Neural crest cell (in vitro differentiated cells): ENCODE data around the gene AFF4. TPM values are rescaled to one million over a fixed set of nuclear protein-coding genes. Genes with fewer than 3 reads are reported as not detected.

Source experiments
- DNase-seq: peaks from one replicate; pipeline ENCODE4 v3.0.0; 2021; ENCODE audit warnings: low read depth, mixed read lengths, low spot score
- H3K27ac Mint-ChIP-seq: one replicate; pipeline ENCODE4 v1.8.0; 2021; ENCODE audit warnings: mild to moderate bottlenecking, mixed read lengths; ENCODE audit not compliant: unreplicated experiment
- H3K27me3 Mint-ChIP-seq: 2 replicates; pipeline ENCODE4 v1.8.0; 2021; ENCODE audit warnings: low read depth, mild to moderate bottlenecking, mixed read lengths
- H3K36me3 Mint-ChIP-seq: 2 replicates; pipeline ENCODE4 v1.8.0; 2021; ENCODE audit warnings: low read depth, mild to moderate bottlenecking, mixed read lengths
- H3K4me1 Mint-ChIP-seq: 2 replicates; pipeline ENCODE4 v1.8.0; 2021; ENCODE audit warnings: mixed read lengths
- H3K4me3 Mint-ChIP-seq: one replicate; pipeline ENCODE4 v1.8.0; 2021; ENCODE audit warnings: mild to moderate bottlenecking, mixed read lengths
- H3K9me3 Mint-ChIP-seq: 2 replicates; pipeline ENCODE4 v1.8.0; 2021; ENCODE audit warnings: mixed read lengths
- total RNA-seq: library from RNA; stranded (reverse); gene quantifications from 2 replicates; pipeline ENCODE4 v1.2.1, GENCODE V29; 2021
- TF ChIP-seq, protein P1 (sequence below): fragments of 200-600 bp; sonication (generic); conservative IDR thresholded peaks from 2 replicates; pipeline ENCODE4 v1.5.0; 2021; ENCODE audit warnings: antibody characterized with exemption, mild to moderate bottlenecking

AFF4 gene
- total RNA-seq, 1 donor from 2014 or later = 64.7 TPM

DNA sequence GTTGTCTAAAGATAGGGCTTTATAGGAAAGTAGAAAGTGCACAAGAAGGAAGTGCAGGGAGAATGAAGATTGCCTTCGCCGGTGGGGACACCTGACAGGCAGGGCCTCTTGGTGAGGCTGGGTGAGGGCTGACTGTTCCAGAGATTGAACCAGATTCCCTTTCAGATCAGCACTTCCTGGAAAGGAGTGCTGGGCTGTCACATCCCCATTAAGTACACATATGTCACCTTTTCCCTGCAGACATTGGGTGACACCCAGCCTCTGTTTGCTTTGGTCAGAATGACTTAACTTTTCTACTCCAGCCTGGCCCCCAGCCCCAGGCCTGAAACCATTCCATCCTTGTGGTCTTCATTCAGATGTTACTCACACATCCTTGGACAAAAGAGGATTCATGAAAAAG, 125.6 kb downstream of the AFF4 start:
- Mint-ChIP-seq H3K27me3 (peaks cover 6% of the 10 kb centered on the region), H3K36me3 (no peaks in the 10 kb centered on the region), H3K9me3 (no peaks in the 10 kb centered on the region), H3K4me1 (peaks cover 7% of the 10 kb centered on the region), H3K27ac (no peak overlapping the region), H3K4me3 (no peak overlapping the region)
- no peak for DNase-seq
- TF ChIP-seq, protein P1, sequence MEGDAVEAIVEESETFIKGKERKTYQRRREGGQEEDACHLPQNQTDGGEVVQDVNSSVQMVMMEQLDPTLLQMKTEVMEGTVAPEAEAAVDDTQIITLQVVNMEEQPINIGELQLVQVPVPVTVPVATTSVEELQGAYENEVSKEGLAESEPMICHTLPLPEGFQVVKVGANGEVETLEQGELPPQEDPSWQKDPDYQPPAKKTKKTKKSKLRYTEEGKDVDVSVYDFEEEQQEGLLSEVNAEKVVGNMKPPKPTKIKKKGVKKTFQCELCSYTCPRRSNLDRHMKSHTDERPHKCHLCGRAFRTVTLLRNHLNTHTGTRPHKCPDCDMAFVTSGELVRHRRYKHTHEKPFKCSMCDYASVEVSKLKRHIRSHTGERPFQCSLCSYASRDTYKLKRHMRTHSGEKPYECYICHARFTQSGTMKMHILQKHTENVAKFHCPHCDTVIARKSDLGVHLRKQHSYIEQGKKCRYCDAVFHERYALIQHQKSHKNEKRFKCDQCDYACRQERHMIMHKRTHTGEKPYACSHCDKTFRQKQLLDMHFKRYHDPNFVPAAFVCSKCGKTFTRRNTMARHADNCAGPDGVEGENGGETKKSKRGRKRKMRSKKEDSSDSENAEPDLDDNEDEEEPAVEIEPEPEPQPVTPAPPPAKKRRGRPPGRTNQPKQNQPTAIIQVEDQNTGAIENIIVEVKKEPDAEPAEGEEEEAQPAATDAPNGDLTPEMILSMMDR = no peak

DNA sequence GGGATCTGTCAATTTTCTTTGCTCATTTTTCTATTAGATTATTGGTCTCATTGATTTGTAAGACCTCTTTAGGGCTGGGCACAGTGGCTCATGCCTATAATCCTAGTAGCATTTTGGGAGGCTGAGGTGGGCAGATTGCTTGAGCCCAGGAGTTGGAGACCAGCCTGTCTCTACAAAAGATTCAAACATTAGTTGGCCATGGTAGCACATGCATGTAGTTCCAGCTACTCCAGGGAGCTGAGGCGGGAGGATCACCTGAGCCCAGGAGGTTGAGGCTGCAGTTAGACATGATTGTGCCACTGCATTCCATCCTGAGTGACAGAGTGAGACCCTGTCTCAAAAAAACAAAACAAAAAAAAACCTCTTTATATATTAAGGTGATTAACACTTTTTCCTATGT, 126.6 kb downstream of the AFF4 start:
- no peaks in the 10 kb centered on the region for H3K36me3 Mint-ChIP-seq
- H3K27me3 Mint-ChIP-seq = peaks cover 10% of the 10 kb centered on the region
- H3K4me1 Mint-ChIP-seq = peaks cover 7% of the 10 kb centered on the region
- no peaks in the 10 kb centered on the region for H3K9me3 Mint-ChIP-seq
- no peak overlapping the region for H3K4me3 Mint-ChIP-seq
- DNase-seq = no peak
- TF ChIP-seq, protein P1 = no peak
- H3K27ac Mint-ChIP-seq = no peak overlapping the region

DNA sequence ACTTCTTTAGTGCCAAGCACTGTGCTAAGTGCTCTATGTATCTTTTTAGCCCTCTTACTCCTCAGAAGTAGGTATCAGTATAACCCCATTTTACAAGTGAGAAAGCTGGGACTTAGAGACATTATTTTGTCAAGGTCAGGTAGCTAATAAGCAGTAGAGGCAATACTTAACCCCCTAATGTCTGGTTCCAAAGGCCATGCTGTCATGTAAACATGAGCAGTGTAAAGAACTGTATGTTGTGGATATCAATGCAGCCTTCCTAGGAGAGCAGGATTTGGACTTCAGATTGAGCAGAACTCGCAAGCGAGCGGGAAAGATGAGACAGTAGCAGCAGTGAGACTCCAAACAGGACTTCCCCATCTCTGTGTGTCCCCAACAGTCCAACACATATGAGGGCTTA, 129.4 kb downstream of the AFF4 start:
- peaks cover 30% of the 10 kb centered on the region for H3K27me3 Mint-ChIP-seq
- no peak overlapping the region for H3K4me3 Mint-ChIP-seq
- H3K36me3 Mint-ChIP-seq = no peaks in the 10 kb centered on the region
- no peak overlapping the region for H3K27ac Mint-ChIP-seq
- peaks cover 10% of the 10 kb centered on the region for H3K4me1 Mint-ChIP-seq
- TF ChIP-seq, protein P1 = no peak
- no peak for DNase-seq
- H3K9me3 Mint-ChIP-seq = no peaks in the 10 kb centered on the region

DNA sequence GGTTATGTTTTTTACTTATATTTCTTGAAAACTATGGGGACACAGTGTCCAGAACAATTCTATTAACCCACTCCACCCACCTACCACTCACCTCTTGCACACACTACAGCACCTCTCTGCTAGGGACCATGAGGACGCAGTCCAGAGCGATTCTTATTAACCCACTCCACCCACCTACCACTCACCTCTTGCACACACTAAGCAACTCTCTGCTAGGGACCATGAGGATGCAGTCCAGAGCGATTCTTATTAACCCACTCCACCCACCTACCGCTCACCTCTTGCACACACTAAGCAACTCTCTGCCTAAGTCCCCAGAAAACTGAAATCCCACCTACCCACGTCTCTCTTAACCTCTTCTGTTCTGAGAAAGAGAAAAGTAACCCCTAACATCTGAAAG, 130.8 kb downstream of the AFF4 start:
- H3K4me1 Mint-ChIP-seq = peaks cover 12% of the 10 kb centered on the region
- DNase-seq = no peak
- no peaks in the 10 kb centered on the region for H3K36me3 Mint-ChIP-seq
- peaks cover 44% of the 10 kb centered on the region for H3K27me3 Mint-ChIP-seq
- H3K27ac Mint-ChIP-seq = peak overlapping the region; percentile 7
- H3K4me3 Mint-ChIP-seq = peak overlapping the region; percentile 61
- H3K9me3 Mint-ChIP-seq = no peaks in the 10 kb centered on the region
- TF ChIP-seq, protein P1 = no peak

DNA sequence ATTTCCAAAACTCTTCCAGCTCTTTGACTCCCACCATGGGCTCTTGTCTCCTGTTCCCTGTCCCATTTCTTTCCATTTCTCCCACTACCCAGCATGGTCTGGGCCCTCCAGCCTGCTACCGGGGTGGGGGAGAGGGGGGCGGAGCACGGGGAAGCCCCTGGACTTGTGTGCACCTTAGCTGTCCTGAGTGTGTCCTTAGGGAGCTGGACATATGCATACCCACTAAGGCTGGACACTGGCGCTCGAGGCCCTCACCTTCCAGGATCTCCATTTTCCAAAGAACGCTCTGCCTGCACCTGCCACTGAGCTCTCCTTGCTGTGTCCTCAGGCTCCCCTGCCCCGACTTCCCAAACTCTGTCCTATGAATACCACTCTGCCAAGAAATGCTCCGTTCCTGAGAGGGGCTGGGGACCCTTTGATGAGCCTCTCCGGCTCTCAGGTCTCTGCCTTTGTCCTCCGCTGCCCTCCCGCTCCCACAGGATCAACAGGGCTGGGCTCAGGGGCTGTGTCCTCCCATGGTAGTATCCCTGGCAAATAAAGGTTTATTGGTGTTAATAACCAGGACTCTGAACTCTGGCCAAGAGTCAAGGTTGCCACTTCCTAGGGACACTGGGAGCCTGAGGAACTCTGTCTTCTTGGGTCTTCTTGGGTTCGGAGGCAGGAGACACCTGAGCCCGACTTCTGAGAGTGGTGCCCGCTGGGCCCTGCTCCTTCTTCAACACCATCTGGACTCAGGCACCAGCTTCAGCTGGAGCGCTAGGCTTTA, 132.2 kb downstream of the AFF4 start:
- no peaks in the 10 kb centered on the region for H3K36me3 Mint-ChIP-seq
- H3K27me3 Mint-ChIP-seq = peaks cover 58% of the 10 kb centered on the region

More for the DNA sequence above, 132.2 kb downstream of the AFF4 start:
- H3K27ac Mint-ChIP-seq = no peak overlapping the region
- H3K9me3 Mint-ChIP-seq = no peaks in the 10 kb centered on the region
- DNase-seq = no peak
- H3K4me3 Mint-ChIP-seq = peak overlapping the region; percentile 81
- TF ChIP-seq, protein P1 = no peak
- peaks cover 16% of the 10 kb centered on the region for H3K4me1 Mint-ChIP-seq
